Heart right ventricle (tissue), 16 donors: ENCODE measurements around the gene NACA. TPM values are rescaled to one million over a fixed set of nuclear protein-coding genes. Genes with fewer than 3 reads are reported as not detected.

ENCODE experiments used
- ATAC-seq, 8 donors: fragments of 200-7000 bp; cut with Tn5 transposase; one replicate each; pipeline ENCODE4 v1.9.1; 2020; ENCODE audit warnings: mild to moderate bottlenecking in 8 of 8, moderate library complexity in 8 of 8, moderate number of reproducible peaks in 1 of 8
- DNase-seq, 2 donors: peaks; one replicate each; pipeline ENCODE4 v3.0.0-alpha.2; 2020
- H3K27ac ChIP-seq, 10 donors: fragments of 200-600 bp; sonication (generic) in 2 of 10; one replicate each; pipeline versions ENCODE4 v1.5.0 to v1.8.0; 2020 to 2022; ENCODE audit warnings: mild to moderate bottlenecking in 3 of 10
- H3K27me3 ChIP-seq, 7 donors: fragments of 200-600 bp; one replicate each; pipeline ENCODE4 v1.8.0; 2021 to 2022; ENCODE audit warnings: mild to moderate bottlenecking in 2 of 7
- H3K36me3 ChIP-seq, 9 donors: fragments of 200-600 bp; sonication (generic) in 1 of 9; one replicate each; pipeline versions ENCODE4 v1.5.0 to v1.8.0; 2020 to 2022; ENCODE audit warnings: mild to moderate bottlenecking in 2 of 9
- H3K4me1 ChIP-seq, 9 donors: fragments of 200-600 bp; sonication (generic) in 1 of 9; one replicate each; pipeline versions ENCODE4 v1.5.0 to v1.8.0; 2020 to 2022; ENCODE audit warnings: mild to moderate bottlenecking in 4 of 9
- H3K4me3 ChIP-seq, 10 donors: fragments of 200-600 bp; sonication (generic) in 2 of 10; one replicate each; pipeline versions ENCODE4 v1.5.0 to v1.8.0; 2020 to 2022; ENCODE audit warnings: mild to moderate bottlenecking in 7 of 10, moderate library complexity in 2 of 10
- H3K9me3 ChIP-seq, 11 donors: fragments of 200-600 bp in 10 of 11; sonication (generic) in 2 of 11; one replicate each; pipeline versions ENCODE4 v1.5.0 to v1.8.0; 2013 to 2022; ENCODE audit warnings: mild to moderate bottlenecking in 2 of 11, control low read depth in 1 of 11, moderate library complexity in 1 of 11
- WGBS, 2 donors: extraction: QIAGEN DNeasy Blood & Tissue Kit; methylation state at CpG; one replicate each; pipeline ENCODE4 v1.1.7; 2013; ENCODE audit warnings: inconsistent platforms in 1 of 2; 5-methylcytosine and 5-hydroxymethylcytosine counted together
- intact Hi-C, 10 donors: fragments of 100-400 bp; cut with DNase I; formaldehyde crosslinking; loops; one replicate each; pipeline versions ENCODE4 v1.11.1 to v1.14.2; 2022
- polyA plus RNA-seq, 2 donors: library from polyadenylated mRNA; stranded (reverse); fragments of 200-250 nt; gene quantifications; one replicate each; pipeline ENCODE4 v1.2.3, GENCODE V29; 2013
- total RNA-seq, 10 donors: library from RNA; stranded (reverse); fragmentation: NEBNext Ultra II Directional in 3 of 10; extraction: Animal tissue kit (Norgen Biotek cat#: 25700) in 3 of 10; gene quantifications; one replicate each; pipeline versions ENCODE4 v1.2.1 to v1.2.4, GENCODE V29; 2021 to 2023
- TF ChIP-seq, protein P1 (sequence below), 9 donors: fragments of 200-600 bp; sonication (generic) in 2 of 9; IDR thresholded peaks; one replicate each; pipeline versions ENCODE4 v1.5.0 to v1.8.0; 2021 to 2022; ENCODE audit warnings: antibody characterized with exemption in 9 of 9, mild to moderate bottlenecking in 5 of 9, moderate library complexity in 1 of 9
- donor health status: Arrhythmogenic right ventricular cardiomyopathy.
- donor health status: ischemic (EF 13 %, LVEDD 7.1; RV severe dilation, severe dysfunction).
- donor health status: healthy with polysubstance abuse.
- donor health status: DM: no; HTN: yes; CAD: no.
- donor health status: DM: no; HTN: no; CAD: no.
- donor health status: ischemic (EF 25% LVEDD 6.9; RV normal size, moderate dysfunction).
- donor health status: ischemic (EF 25% LVEDD 5.7; RV mildly dilated, moderate dysfunction).
- donor health status: healthy.
- donor health status: DM: yes; HTN: yes; CAD: no.
- donor health status: Ischemic cardiomyopathy.
- donor health status: ischemic (EF 35%, LVEDD 5.7; RV mildly dilated, moderate dysfunction).
- donor health status: nonischemic (EF 11% LVEDD 7.7; RV severe dilation, severe dysfunction).
- donor health status: DM: yes; HTN: yes; CAD: no.
- donor health status: PGD.
- donor health status: ischemic (EF 29% LVEDD 5.4; RV normal size, mild dysfunction).
- donor health status: nonischemic (EF 23%, LVEDD 6.1; RV moderate dilation, normal function).

The NACA gene
- total and polyA plus RNA-seq, 12 donors, result 476 to 1,249 (median 615) TPM

DNA sequence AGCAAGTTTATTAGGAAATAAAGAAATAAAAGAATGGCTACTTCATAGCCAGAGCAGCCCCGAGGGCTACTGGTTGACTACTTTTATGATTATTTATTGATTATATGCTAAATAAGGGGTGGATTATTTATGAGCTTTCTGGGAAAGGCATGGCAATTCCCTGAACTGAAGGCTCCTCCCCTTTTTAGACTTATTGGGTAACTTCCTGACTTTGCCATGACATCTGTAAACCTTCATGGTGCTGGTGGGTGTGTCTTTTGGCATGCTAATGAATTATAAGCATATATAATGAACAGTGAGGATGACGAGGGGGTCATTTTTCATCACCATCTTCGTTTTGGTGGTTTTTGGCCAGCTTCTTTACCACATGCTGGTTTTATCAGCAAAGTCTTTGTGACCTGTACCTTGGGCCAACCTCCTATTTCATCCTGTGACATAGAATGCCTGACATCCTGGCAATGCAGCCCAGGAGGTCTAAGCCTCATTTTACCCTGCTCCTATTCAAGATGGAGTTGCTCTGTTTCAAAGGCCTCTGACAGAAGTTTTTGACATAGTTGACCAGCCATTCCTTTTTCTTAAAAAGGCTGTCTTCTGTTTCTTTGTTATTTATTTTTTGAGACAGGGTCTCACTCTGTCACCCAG, 26.0 kb downstream of the NACA start:
- H3K4me1 ChIP-seq, result peaks cover 0 to 24% (median 0%) of the 10 kb centered on the region in 9 donors
- WGBS, 2 donors, result 73 to 77% methylated on average over 3 of the region's 3 CpGs
- no peak for ATAC-seq
- H3K36me3 ChIP-seq, result no peaks in the 10 kb centered on the region
- H3K27ac ChIP-seq, result peak overlapping the region in 1 of 10 donors; percentile 83
- TF ChIP-seq, protein P1, sequence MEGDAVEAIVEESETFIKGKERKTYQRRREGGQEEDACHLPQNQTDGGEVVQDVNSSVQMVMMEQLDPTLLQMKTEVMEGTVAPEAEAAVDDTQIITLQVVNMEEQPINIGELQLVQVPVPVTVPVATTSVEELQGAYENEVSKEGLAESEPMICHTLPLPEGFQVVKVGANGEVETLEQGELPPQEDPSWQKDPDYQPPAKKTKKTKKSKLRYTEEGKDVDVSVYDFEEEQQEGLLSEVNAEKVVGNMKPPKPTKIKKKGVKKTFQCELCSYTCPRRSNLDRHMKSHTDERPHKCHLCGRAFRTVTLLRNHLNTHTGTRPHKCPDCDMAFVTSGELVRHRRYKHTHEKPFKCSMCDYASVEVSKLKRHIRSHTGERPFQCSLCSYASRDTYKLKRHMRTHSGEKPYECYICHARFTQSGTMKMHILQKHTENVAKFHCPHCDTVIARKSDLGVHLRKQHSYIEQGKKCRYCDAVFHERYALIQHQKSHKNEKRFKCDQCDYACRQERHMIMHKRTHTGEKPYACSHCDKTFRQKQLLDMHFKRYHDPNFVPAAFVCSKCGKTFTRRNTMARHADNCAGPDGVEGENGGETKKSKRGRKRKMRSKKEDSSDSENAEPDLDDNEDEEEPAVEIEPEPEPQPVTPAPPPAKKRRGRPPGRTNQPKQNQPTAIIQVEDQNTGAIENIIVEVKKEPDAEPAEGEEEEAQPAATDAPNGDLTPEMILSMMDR (IDR thresholded peaks at IDR 0.05), result no peak
- intact Hi-C loops, result no loop called here
- H3K27me3 ChIP-seq, result no peaks in the 10 kb centered on the region
- no peak for DNase-seq
- no peak overlapping the region for H3K4me3 ChIP-seq
- H3K9me3 ChIP-seq, result no peaks in the 10 kb centered on the region

DNA sequence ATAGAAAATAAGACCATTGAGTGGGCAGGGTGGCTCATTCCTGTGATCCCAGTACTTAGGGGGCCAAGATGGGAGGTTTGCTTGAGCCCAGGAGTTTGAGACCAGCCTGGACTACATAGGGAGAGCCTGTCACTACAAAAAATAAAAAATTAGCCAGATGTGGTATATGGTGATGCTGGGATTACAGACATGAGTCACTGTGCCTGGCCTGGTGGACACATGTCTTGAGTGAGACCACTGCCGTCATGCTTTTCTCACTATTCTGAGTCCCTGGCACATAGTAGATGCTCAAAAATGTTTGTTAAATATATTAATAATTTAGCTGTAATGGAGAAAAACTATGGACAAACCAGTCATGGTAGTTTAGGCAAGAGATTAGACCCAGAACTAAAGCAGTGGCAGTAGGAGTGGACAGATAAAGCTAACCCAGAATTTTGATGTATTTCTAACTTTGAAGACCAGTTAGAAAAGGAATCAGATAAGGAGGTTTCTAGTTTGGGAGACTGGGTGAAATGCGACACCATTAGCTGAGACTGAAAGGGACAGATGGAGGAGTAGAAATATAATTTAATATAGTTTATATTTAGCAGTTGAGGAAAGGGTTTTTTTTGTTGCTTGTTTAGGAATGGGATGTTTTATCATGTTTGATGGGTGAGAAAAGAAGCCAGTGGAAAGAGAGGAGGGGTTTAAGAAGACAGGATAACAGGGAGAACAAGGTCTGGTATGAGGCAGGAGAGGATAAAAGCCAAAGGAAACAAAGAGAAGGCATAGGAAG, 29.6 kb downstream of the NACA start:
- Histone ChIP-seq H3K27ac (no peak overlapping the region), H3K36me3 (no peaks in the 10 kb centered on the region), H3K27me3 (no peaks in the 10 kb centered on the region), H3K9me3 (no peaks in the 10 kb centered on the region), H3K4me3 (no peak overlapping the region), H3K4me1 (peaks cover 0 to 16% (median 0%) of the 10 kb centered on the region in 9 donors)
- TF ChIP-seq, protein P1 (IDR thresholded peaks at IDR 0.05), result no peak
- DNase-seq (no peak), ATAC-seq (no peak)
- intact Hi-C loops, result no loop called here
- 65 to 67% methylated on average over 2 of the region's 2 CpGs for WGBS, 2 donors

DNA sequence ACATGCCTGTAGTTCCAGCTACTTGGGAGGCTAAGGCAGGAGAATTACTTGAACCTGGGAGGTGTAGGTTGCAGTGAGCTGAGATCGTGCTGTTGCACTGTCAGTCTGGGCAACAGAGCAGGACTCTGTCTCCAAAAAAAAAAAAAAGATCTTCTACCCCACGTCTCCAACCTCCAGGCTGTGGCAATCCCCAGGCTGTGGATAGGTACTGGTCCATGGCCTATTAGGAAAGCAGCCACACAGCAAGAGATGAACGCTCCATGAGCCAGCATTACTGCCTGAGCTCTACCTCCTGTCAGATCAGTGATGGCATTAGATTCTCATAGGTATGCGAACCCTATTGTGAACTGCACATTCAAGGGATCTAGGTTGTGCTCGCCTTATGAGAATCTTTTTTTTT, 30.9 kb downstream of the NACA start:
- Histone ChIP-seq H3K4me3 (no peak overlapping the region), H3K27me3 (no peaks in the 10 kb centered on the region), H3K36me3 (no peaks in the 10 kb centered on the region), H3K4me1 (peaks cover 0 to 9% (median 3%) of the 10 kb centered on the region in 9 donors), H3K9me3 (no peaks in the 10 kb centered on the region), H3K27ac (no peak overlapping the region)
- intact Hi-C loops, result no loop called here
- WGBS, 2 donors, result 87 to 90% methylated on average over 5 of the region's 5 CpGs
- TF ChIP-seq, protein P1 (IDR thresholded peaks at IDR 0.05), result no peak
- DNase-seq (no peak), ATAC-seq (no peak)

DNA sequence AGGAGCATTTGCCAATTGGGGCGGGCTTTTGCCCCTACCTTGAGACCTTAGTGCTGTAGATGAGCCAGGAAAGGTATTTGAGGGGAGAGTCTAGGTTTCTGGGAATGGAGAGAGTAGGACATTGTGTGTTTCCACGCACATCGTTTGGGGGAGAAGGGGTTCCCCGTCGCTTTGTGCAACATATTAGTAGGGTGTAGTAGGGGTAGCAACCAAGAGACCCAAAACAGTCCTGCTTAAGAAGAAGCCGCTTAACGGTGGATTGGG, 36.3 kb downstream of the NACA start:
- no peaks in the 10 kb centered on the region for H3K27me3 ChIP-seq
- TF ChIP-seq, protein P1 (IDR thresholded peaks at IDR 0.05), result no peak
- H3K9me3 ChIP-seq, result no peaks in the 10 kb centered on the region
- intact Hi-C loops, result loop anchor here in 7 of 10 donors (1.0 to 5.0 kb wide), 7 partner anchors 34 to 44 kb away; partner anchors contain the start of genes ATP5F1B (in 6 of the 7) and NACA (in 3 of the 7)
- H3K4me3 ChIP-seq, result peak overlapping the region; percentile 4 to 99 (median 88)
- peaks cover 5 to 43% (median 39%) of the 10 kb centered on the region in 9 donors for H3K4me1 ChIP-seq
- H3K27ac ChIP-seq, result peak overlapping the region; percentile 76 to 100 (median 98)
- DNase-seq, result no peak
- peaks cover 0 to 9% (median 0%) of the 10 kb centered on the region in 9 donors for H3K36me3 ChIP-seq
- ATAC-seq, result no peak
- WGBS, 2 donors, result 4% methylated on average over 7 of the region's 7 CpGs
